Measurements from ENCODE around the gene ELP1. TPM values are rescaled to one million over a fixed set of nuclear protein-coding genes. Genes with fewer than 3 reads are reported as not detected.

The ELP1 gene
- total RNA-seq, 2 experiments from 2014 or later: 32.3 to 37.6 TPM

- H3K27ac Mint-ChIP-seq: no peak overlapping the region
Measured at GRCh38 chr9:108876425-108876824, 57.5 kb downstream of the ELP1 start.

GRCh38 chr9:108874058-108874788 lies 59.7 kb downstream of the ELP1 start:
- no peak overlapping the region for H3K27ac Mint-ChIP-seq
- H3K27me3 Mint-ChIP-seq: no peaks in the 10 kb centered on the region
- H3K9me3 Mint-ChIP-seq: peaks cover 4% of the 10 kb centered on the region
- H3K4me1 Mint-ChIP-seq: no peaks in the 10 kb centered on the region
- no peak overlapping the region for H3K4me3 Mint-ChIP-seq
- no peak for DNase-seq
- H3K36me3 Mint-ChIP-seq: peaks cover 65% of the 10 kb centered on the region

More at GRCh38 chr9:108876425-108876824, 57.5 kb downstream of the ELP1 start:
- no peak for DNase-seq
- Mint-ChIP-seq H3K9me3 (peaks cover 4% of the 10 kb centered on the region), H3K4me3 (no peak overlapping the region), H3K27me3 (no peaks in the 10 kb centered on the region), H3K4me1 (no peaks in the 10 kb centered on the region), H3K36me3 (peaks cover 53% of the 10 kb centered on the region)

GRCh38 chr9:108869092-108869725 lies 64.7 kb downstream of the ELP1 start:
- Mint-ChIP-seq H3K27ac (no peak overlapping the region), H3K4me3 (no peak overlapping the region), H3K4me1 (no peaks in the 10 kb centered on the region), H3K9me3 (peaks cover 4% of the 10 kb centered on the region), H3K27me3 (no peaks in the 10 kb centered on the region), H3K36me3 (peaks cover 56% of the 10 kb centered on the region)
- no peak for DNase-seq

DNA sequence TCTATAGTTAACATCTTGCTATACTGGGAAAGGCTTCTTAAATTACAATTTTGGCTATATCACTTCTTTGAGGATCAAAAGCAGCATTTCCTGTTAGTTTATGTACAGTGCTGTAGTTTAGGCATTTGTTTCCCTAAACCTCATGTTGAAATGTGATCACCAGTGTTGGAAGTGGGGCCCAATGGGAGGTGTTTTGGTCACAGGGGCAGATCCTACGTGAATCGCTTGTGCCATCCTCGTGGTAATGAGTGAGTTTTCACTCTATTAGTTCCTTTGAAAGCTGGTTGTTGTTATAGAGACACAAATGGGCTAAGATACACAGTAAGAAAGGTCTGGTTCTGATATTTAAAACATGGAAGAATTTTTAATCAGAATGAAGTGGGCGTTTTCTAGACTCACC lies 66.1 kb downstream of the ELP1 start:
- H3K27ac Mint-ChIP-seq: no peak overlapping the region
- H3K9me3 Mint-ChIP-seq: peaks cover 4% of the 10 kb centered on the region
- no peak overlapping the region for H3K4me3 Mint-ChIP-seq
- no peaks in the 10 kb centered on the region for H3K4me1 Mint-ChIP-seq
- H3K27me3 Mint-ChIP-seq: no peaks in the 10 kb centered on the region
- no peak for DNase-seq
- H3K36me3 Mint-ChIP-seq: peaks cover 48% of the 10 kb centered on the region

GRCh38 chr9:108867116-108867515 lies 66.8 kb downstream of the ELP1 start:
- Mint-ChIP-seq H3K4me3 (no peak overlapping the region), H3K4me1 (no peaks in the 10 kb centered on the region), H3K36me3 (peaks cover 41% of the 10 kb centered on the region), H3K27me3 (no peaks in the 10 kb centered on the region), H3K9me3 (peaks cover 4% of the 10 kb centered on the region), H3K27ac (no peak overlapping the region)
- DNase-seq: no peak

GRCh38 chr9:108866001-108866420 lies 67.9 kb downstream of the ELP1 start:
- no peaks in the 10 kb centered on the region for H3K9me3 Mint-ChIP-seq
- no peaks in the 10 kb centered on the region for H3K27me3 Mint-ChIP-seq
- no peak overlapping the region for H3K4me3 Mint-ChIP-seq
- no peak for DNase-seq
- no peaks in the 10 kb centered on the region for H3K4me1 Mint-ChIP-seq
- no peak overlapping the region for H3K27ac Mint-ChIP-seq
- H3K36me3 Mint-ChIP-seq: peaks cover 30% of the 10 kb centered on the region

DNA sequence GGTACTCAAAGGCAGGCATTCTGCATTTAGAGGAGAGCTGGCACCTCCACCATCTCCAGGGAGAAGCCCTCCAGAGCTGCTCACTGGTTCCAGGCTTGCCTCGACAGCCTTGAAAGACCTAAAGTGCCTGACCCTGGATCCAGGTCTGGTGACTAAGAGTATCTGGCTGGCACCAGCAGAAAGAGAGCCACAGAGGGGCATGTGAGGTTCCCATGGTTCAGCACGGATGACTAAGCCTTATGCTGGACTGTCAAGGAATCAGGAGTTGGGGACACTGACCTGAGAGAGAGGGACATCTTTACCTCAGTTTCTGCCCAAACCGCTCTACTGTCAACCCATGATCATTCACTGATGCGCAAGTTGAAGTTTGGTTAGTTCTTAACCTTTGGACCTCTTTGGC lies 68.9 kb downstream of the ELP1 start:
- no peak overlapping the region for H3K4me3 Mint-ChIP-seq
- no peak overlapping the region for H3K27ac Mint-ChIP-seq

GRCh38 chr9:108864446-108864845 lies 69.5 kb downstream of the ELP1 start:
- no peaks in the 10 kb centered on the region for H3K9me3 Mint-ChIP-seq
- no peak for DNase-seq
- H3K36me3 Mint-ChIP-seq: peaks cover 21% of the 10 kb centered on the region
- H3K4me3 Mint-ChIP-seq: no peak overlapping the region
- H3K27me3 Mint-ChIP-seq: no peaks in the 10 kb centered on the region
- H3K27ac Mint-ChIP-seq: no peak overlapping the region
- H3K4me1 Mint-ChIP-seq: peaks cover 4% of the 10 kb centered on the region

More for the DNA sequence above, 68.9 kb downstream of the ELP1 start:
- Mint-ChIP-seq H3K27me3 (no peaks in the 10 kb centered on the region), H3K9me3 (no peaks in the 10 kb centered on the region), H3K4me1 (no peaks in the 10 kb centered on the region), H3K36me3 (peaks cover 22% of the 10 kb centered on the region)
- no peak for DNase-seq

DNA sequence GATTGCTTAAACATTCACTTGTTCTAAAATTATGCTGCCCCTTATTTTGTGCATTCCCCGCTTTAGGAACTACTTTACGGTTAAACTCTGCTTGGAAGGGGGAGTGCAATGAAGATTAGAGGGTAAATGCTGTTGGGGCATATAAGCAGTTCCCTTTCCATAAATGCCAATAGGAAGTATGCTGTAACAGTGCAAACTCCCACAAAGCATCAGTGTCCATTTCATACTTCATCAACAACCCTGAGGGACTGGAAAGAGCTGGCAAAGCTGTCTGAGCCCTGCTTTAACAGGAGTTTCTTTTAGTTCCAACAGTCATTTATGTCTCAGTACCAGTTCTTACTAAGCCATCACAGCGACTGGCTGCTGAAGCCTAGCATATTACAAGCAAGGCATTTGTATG lies 70.0 kb downstream of the ELP1 start:
- H3K27me3 Mint-ChIP-seq: no peaks in the 10 kb centered on the region
- H3K36me3 Mint-ChIP-seq: peaks cover 15% of the 10 kb centered on the region
- no peak overlapping the region for H3K27ac Mint-ChIP-seq
- H3K9me3 Mint-ChIP-seq: no peaks in the 10 kb centered on the region
- no peak overlapping the region for H3K4me3 Mint-ChIP-seq
- no peak for DNase-seq
- H3K4me1 Mint-ChIP-seq: peaks cover 4% of the 10 kb centered on the region

- peaks cover under 1% of the 10 kb centered on the region for H3K36me3 Mint-ChIP-seq
- no peak within 1 kb of the TSS for H3K27ac Mint-ChIP-seq
- DNase-seq: no peak
Measured at GRCh38 chr9:108861997-108862396, 71.9 kb downstream of the ELP1 start, which contains the start of gene ACTL7A. ACTL7A (plus strand) TSS chr9:108862266; CDS start chr9:108862323, 57 bp downstream.

DNA sequence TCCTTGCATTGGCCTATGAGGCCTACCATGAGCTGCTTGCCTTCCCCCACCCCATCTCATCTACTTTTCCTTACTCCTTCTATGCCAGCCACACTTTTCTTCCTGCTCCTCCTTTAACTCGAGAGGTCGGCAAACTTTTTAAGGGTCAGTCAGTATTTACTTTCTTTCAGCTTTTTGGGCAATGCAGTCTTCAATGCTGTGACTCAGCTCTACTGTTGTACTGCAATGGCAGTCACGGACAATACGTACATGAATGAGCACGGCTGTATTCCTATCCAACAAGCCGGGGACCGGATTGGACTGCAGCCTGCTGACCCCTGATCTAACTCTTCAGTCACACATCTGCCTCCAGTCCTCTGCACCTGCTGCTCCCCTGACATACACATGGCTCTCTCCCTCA lies 72.5 kb downstream of the ELP1 start:
- H3K4me1 Mint-ChIP-seq: peaks cover 4% of the 10 kb centered on the region

More at GRCh38 chr9:108861997-108862396, 71.9 kb downstream of the ELP1 start, which contains the start of gene ACTL7A:
- Mint-ChIP-seq H3K9me3 (no peaks in the 10 kb centered on the region), H3K4me1 (peaks cover 4% of the 10 kb centered on the region), H3K27me3 (peaks cover 4% of the 10 kb centered on the region), H3K4me3 (no peak within 1 kb of the TSS)

GRCh38 chr9:108860764-108861163 lies 73.2 kb downstream of the ELP1 start:
- DNase-seq: no peak
- H3K9me3 Mint-ChIP-seq: no peaks in the 10 kb centered on the region
- H3K36me3 Mint-ChIP-seq: no peaks in the 10 kb centered on the region
- no peak overlapping the region for H3K27ac Mint-ChIP-seq
- H3K4me1 Mint-ChIP-seq: peaks cover 4% of the 10 kb centered on the region
- H3K27me3 Mint-ChIP-seq: peaks cover 4% of the 10 kb centered on the region
- no peak overlapping the region for H3K4me3 Mint-ChIP-seq

More for the DNA sequence above, 72.5 kb downstream of the ELP1 start:
- H3K4me3 Mint-ChIP-seq: no peak overlapping the region
- no peak for DNase-seq
- no peak overlapping the region for H3K27ac Mint-ChIP-seq
- H3K9me3 Mint-ChIP-seq: no peaks in the 10 kb centered on the region
- peaks cover 4% of the 10 kb centered on the region for H3K27me3 Mint-ChIP-seq
- no peaks in the 10 kb centered on the region for H3K36me3 Mint-ChIP-seq

DNA sequence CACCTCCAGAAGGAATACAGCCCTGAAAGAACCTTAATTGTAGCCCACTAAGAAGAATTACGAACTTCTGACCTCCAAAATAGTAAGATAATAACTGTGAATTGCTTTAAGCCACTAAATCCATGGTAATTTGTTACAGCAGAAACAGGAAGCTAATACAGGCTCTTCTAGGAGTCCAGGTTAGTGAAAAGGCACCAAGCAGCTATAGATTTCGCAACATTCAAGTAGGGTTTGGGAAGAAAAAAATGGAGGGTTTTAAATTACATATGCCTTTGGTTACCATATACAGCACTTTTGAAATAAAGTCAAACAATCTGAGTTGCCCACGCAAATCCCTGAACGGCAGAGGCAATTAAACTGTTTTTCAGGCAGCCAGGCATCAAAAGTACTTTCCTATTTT lies 73.6 kb downstream of the ELP1 start:
- Mint-ChIP-seq H3K4me3 (no peak overlapping the region), H3K36me3 (no peaks in the 10 kb centered on the region), H3K4me1 (peaks cover 4% of the 10 kb centered on the region), H3K9me3 (no peaks in the 10 kb centered on the region), H3K27me3 (peaks cover 4% of the 10 kb centered on the region), H3K27ac (no peak overlapping the region)
- no peak for DNase-seq

GRCh38 chr9:108859459-108860114 lies 74.3 kb downstream of the ELP1 start:
- Mint-ChIP-seq H3K9me3 (no peaks in the 10 kb centered on the region), H3K4me1 (peaks cover 4% of the 10 kb centered on the region), H3K4me3 (no peak overlapping the region), H3K27me3 (peaks cover 4% of the 10 kb centered on the region), H3K27ac (peak overlapping the region; percentile 19), H3K36me3 (no peaks in the 10 kb centered on the region)
- DNase-seq: no peak

DNA sequence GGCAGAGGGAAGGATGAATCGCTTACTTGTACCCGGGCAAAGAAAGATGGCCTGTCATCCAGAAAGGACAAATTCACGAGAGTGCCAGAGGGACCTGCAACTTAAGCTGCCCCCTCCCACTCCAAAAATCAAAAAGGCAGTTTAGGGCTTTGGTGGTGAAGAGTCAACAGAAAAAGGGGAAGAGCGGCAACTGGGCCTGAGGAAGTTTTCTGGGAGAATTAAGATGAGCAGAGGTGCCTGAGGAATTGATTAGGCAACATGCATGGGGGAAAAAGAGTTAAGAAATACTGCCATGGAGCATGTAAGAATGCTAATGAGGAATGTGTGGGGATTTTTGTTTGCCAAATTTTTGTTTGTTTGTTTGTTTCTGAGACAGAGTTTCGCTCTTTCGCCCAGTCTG lies 76.4 kb downstream of the ELP1 start:
- H3K4me1 Mint-ChIP-seq: peaks cover 4% of the 10 kb centered on the region
- H3K27ac Mint-ChIP-seq: no peak overlapping the region
- no peaks in the 10 kb centered on the region for H3K9me3 Mint-ChIP-seq
- no peak for DNase-seq
- peaks cover 4% of the 10 kb centered on the region for H3K27me3 Mint-ChIP-seq
- H3K4me3 Mint-ChIP-seq: no peak overlapping the region
- H3K36me3 Mint-ChIP-seq: no peaks in the 10 kb centered on the region
